GM18868 (cell line): Measurements from ENCODE around the gene KCNJ10.
A peak's percentile ranks its signal among the peaks of the same experiment; 100 is the strongest.

Source experiments
- ATAC-seq: cut with Tn5 transposase; IDR thresholded peaks from one replicate; pipeline ENCODE4 v1.9.1; 2021; ENCODE audit warnings: mild to moderate bottlenecking, moderate library complexity; ENCODE audit not compliant: unreplicated experiment

KCNJ10 gene

DNA sequence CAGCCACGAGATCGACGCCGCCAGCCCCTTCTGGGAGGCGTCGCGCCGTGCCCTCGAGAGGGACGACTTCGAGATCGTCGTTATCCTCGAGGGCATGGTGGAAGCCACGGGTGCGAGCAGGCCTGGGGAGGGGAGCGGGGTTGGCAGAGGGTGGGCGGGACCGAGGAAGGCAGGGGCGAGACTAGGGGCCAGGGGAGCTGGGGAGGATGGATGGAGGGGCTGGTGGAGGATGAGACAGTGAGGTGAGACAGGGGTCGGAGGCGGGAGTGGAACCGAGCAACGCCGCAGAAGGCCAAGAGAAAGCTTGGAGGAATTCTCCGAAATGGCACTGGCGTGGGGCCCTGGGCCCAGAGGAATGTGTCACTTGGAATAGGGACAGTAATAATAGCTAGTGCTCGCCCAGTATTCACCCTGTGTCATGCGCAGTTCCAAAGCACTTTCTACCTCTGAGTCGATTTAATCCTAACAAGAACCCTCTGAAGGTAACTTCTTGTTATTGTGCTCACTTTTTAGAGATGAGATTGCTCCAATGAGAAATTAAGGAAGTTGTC, 14.9 kb upstream of the KCNJ10 start:
- ATAC-seq = no peak

DNA sequence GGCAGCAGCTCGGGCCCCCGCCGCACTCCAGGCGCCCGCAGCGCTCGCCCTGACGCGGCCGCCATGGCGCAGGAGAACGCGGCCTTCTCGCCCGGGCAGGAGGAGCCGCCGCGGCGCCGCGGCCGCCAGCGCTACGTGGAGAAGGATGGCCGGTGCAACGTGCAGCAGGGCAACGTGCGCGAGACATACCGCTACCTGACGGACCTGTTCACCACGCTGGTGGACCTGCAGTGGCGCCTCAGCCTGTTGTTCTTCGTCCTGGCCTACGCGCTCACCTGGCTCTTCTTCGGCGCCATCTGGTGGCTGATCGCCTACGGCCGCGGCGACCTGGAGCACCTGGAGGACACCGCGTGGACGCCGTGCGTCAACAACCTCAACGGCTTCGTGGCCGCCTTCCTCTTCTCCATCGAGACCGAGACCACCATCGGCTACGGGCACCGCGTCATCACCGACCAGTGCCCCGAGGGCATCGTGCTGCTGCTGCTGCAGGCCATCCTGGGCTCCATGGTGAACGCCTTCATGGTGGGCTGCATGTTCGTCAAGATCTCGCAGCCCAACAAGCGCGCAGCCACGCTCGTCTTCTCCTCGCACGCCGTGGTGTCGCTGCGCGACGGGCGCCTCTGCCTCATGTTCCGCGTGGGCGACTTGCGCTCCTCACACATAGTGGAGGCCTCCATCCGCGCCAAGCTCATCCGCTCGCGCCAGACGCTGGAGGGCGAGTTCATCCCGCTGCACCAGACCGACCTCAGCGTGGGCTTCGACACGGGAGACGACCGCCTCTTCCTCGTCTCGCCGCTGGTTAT, 14.2 kb upstream of the KCNJ10 start:
- ATAC-seq = peak; percentile 69

GRCh38 chr1:160082926-160083325, 13.0 kb upstream of the KCNJ10 start:
- ATAC-seq = no peak

- ATAC-seq = no peak
Observed at GRCh38 chr1:160082487-160082886, 12.5 kb upstream of the KCNJ10 start.

- ATAC-seq = no peak
Observed at GRCh38 chr1:160081261-160081936, 11.4 kb upstream of the KCNJ10 start, which contains the start of gene KCNJ9. Gene KCNJ9 (plus strand): TSS chr1:160081538. CDS start chr1:160084031, 2,493 bp downstream.

DNA sequence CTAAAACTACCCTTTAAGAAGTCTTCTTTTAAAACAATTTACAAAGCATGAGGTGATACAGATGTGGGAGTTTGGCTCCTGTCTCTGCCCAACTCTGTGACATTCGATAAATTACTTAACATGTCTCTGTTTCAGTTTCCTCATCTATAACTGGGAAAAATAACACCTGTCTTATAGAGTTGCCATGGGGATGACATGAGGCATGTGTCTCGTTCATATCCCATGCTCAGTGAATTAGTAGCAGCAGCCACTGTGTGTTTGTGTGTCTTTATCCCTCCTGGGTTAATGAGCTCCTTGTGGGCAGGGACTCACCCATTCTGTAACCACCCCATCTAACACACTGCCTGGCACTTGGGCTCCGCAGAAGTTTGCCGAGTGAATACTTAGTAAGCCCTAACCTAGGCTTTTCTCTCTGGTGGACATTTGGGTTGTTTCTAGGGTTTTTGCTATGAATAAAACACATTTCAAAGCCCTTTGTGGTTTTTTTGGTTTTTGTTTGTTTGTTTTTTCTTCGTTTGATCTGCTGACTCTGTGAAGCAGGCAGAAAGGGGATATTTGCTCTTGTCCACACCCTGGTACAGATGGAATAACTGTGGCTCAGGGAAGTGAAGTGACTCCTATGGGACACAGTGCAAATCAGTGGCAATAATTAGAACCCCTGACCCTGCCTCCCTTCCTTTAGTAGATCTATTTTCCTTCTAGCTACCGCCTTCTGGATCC, 10.6 kb upstream of the KCNJ10 start:
- ATAC-seq = no peak

GRCh38 chr1:160079448-160079847, 9.5 kb upstream of the KCNJ10 start:
- ATAC-seq = no peak

GRCh38 chr1:160078512-160079195, 8.7 kb upstream of the KCNJ10 start:
- peak; percentile 88 for ATAC-seq

DNA sequence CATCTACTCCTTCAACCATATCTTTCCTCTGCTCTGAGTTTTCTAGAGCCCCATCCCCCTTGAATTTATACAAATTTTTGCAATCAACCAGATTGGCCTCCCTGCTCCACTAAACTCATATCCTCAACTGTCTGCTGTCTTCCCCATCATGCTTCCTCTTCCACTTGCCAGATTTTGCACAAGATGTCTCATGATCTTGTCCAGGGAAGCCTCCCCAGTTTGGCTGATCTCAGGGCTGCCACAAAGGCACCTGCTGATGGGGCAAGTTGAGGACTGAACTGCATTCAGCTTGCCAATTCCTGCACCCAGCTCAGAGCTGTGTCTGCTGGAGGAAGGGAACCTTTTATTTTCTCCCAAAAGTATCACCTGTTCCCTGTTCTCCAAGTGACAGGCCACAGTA, 7.5 kb upstream of the KCNJ10 start:
- no peak for ATAC-seq

- ATAC-seq = no peak
Observed at GRCh38 chr1:160076295-160076694, 6.3 kb upstream of the KCNJ10 start.

GRCh38 chr1:160075836-160076235, 5.9 kb upstream of the KCNJ10 start:
- no peak for ATAC-seq

DNA sequence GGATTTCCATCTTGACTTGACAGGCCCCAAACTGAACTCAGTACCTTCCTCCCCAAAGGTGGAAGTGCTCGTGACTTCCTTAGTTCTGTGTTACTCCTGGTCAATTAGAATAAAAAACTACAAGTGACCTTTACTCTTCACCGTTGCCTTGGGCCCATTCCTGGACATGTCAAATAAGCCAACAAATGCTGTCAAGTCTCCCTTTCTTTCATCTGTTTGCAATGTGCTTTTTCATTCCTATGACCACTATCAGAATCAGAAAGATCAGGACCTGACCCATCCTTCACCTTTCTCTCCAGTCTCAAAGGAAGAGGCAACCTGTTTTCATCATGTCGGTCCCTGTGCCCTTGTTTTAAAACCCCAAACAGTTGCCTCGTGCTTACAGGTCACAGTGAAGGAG, 4.9 kb upstream of the KCNJ10 start:
- ATAC-seq = no peak

DNA sequence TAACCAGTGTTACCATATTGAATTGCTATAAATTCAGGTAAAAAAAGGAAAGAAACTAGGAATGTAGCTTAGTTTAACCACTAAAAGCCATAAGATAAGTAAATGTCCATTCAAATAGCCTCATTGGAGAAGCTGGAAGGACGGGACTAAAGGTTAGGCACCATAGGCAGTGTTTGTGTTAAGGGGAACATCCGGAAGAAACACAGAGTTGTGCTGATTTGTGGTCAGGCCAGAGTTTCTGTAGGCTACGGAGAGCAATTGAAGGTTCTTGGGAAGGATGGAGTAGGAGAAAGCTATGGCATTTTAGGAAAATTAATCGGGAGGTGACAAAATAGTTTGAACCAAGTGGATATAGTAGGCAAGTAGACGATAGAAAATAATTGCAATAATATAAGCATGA, 1.3 kb upstream of the KCNJ10 start:
- ATAC-seq = no peak

DNA sequence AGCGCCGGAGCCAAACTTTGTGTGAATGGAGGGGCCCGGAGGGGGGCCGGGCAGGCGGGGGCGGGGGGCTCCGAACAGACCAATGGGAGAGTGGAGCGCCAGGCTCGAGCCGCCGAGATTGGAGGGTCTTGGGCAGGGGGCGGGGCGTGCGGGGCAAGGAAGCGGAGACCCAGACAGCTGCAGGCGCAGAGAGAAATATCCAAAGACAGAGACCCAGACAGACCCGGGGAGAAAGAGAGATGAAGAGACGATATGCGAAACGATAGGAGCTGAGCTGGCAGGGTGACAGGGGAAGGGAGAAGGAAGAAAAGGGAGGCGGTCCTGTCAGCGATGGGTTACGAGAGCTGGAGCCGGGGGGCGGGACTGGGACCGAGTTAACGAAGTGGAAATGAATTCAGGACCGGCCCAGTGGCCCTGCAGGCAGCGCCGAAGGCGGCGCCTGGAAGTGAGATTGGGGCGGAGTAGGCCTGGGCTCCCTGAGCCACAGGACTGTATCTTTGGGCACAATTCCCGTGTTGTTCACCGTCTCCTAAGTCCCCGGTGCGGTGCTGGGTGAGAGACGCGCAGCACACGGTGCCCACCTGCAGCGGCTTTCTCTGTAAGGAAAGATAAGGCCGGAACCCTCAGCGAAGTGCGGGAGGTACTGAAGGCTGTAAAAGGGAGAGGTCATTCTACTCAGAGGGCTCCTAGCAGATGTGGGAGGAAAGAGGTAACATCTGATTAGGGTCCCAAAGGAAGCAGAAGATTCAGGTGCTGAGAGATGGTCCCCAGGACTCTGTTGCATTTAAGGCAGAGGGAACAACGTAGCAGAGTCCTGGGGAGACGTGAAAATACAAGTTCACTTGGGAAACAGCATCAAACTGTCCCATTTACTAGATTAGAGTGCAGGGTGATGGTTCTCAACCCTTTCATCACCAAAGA, 543 bp upstream of the KCNJ10 start:
- peak; percentile 65 for ATAC-seq

GRCh38 chr1:160068225-160068624, 1.7 kb downstream of the KCNJ10 start:
- ATAC-seq = no peak

GRCh38 chr1:160066829-160067745, 2.9 kb downstream of the KCNJ10 start:
- ATAC-seq = no peak

DNA sequence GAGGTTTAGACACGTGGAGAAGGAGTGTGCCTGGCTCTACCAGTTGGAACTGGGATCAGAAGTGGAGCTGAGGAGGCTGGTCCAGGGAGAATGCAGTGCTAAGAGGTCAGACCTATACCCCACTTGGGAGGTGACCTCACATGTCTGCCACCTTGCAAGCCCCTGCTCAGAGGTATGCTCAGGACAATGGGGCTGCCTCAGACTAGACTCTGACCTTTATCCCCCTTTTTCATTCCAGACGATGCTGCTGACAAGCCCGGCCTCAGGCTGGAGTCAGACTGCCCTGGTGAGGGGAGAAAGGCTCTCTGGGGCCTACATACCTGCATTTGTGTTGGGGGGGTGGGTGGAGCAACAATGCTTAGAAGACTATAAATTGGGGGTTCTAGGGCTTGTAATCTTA, 5.2 kb downstream of the KCNJ10 start:
- no peak for ATAC-seq

- ATAC-seq = no peak
Observed at GRCh38 chr1:160064164-160064563, 5.8 kb downstream of the KCNJ10 start.

DNA sequence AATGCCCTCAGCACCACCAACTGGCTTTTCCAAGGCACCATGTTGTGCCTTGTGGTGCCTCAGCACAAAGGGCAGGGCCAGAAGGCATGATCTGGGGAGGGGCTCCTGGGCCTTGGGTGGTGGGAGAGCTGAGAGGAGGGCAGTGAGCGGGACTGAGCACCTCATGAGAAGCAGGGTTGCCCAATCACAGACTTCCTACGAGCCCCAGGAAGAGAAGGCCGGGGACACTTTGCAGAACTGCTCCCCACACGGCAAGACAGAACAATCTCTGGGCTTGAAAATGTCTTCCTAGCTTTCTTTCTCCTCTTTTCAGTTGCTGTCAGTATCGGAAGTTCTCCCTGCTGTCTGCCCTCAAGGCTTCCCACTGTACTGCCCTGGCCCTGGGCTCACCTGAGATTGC, 6.8 kb downstream of the KCNJ10 start:
- no peak for ATAC-seq
